ENCODE data around the gene NAALADL2. TPM values are rescaled to one million over a fixed set of nuclear protein-coding genes. Genes with fewer than 3 reads are reported as not detected.
"Not testable (repeated sequence)": the region's sequence is repeated elsewhere in the genome, so short reads cannot be mapped to it uniquely, and the experiment has no call there.

NAALADL2 gene
- polyA plus RNA-seq, 1 donor from 2014 or later = 1.6 TPM

GRCh38 chr3:175456466-175456865 lies 597.3 kb downstream of the NAALADL2 start:
- Histone ChIP-seq H3K9me3 (ENCODE audit: low read length) (no peaks in the 10 kb centered on the region), H3K4me2 (ENCODE audit: low read length) (no peak overlapping the region), H3K4me3 (ENCODE audit: low read length) (no peak overlapping the region), H3K79me2 (replicated peaks; ENCODE audit: insufficient read depth, low read length) (no peaks in the 10 kb centered on the region), H3K36me3 (ENCODE audit: insufficient read depth, low read length) (no peaks in the 10 kb centered on the region), H4K20me1 (ENCODE audit: insufficient read depth) (no peaks in the 10 kb centered on the region), H3K9me2 (ENCODE audit: insufficient read depth, low read length) (no peaks in the 10 kb centered on the region), H3K27me3 (ENCODE audit: insufficient read depth, low read depth, low read length) (no peaks in the 10 kb centered on the region), H3K9ac (ENCODE audit: low read length) (no peak overlapping the region), H3K27ac (ENCODE audit: low read length) (no peak overlapping the region), H2AFZ (ENCODE audit: low read depth, low read length) (no peak overlapping the region), H3F3A (ENCODE audit: insufficient read depth, low read length, poor library complexity, severe bottlenecking) (no peaks in the 10 kb centered on the region)
- peak; percentile 31 for TF ChIP-seq EP300 (conservative IDR thresholded peaks at IDR 0.05; ENCODE audit: poor library complexity, severe bottlenecking)
- no peak for TF ChIP-seq MXI1 (conservative IDR thresholded peaks at IDR 0.05; ENCODE audit: poor library complexity, severe bottlenecking)
- TF ChIP-seq RAD21 (conservative IDR thresholded peaks at IDR 0.05) = no peak

DNA sequence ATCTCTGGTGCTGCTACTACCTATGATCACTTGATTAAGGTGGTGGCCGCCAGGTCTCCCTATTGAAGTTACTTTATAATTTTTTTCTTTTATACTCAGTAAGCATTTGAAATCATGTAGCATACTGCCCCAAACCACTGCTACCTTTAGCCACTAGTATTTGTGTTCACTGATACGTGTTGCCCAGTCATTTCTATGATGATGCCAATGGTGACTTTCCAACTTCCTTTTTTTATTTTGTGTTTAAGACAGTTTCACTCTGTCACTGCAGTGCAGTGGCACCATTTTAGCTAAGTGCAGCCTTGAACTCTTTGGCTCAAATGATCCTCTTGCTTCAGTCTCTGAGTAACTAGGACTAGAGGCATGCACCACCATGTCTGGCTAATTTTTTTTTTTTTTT lies 598.2 kb downstream of the NAALADL2 start:
- Histone ChIP-seq H2AFZ (ENCODE audit: low read depth, low read length) (no peak overlapping the region), H3K27ac (ENCODE audit: low read length) (no peak overlapping the region), H3K27me3 (ENCODE audit: insufficient read depth, low read depth, low read length) (no peaks in the 10 kb centered on the region), H3K9me3 (ENCODE audit: low read length) (no peaks in the 10 kb centered on the region), H3K79me2 (replicated peaks; ENCODE audit: insufficient read depth, low read length) (no peaks in the 10 kb centered on the region), H3F3A (ENCODE audit: insufficient read depth, low read length, poor library complexity, severe bottlenecking) (no peaks in the 10 kb centered on the region), H3K4me2 (ENCODE audit: low read length) (no peak overlapping the region), H3K4me3 (ENCODE audit: low read length) (no peak overlapping the region), H3K9me2 (ENCODE audit: insufficient read depth, low read length) (no peaks in the 10 kb centered on the region), H3K36me3 (ENCODE audit: insufficient read depth, low read length) (no peaks in the 10 kb centered on the region), H4K20me1 (ENCODE audit: insufficient read depth) (no peaks in the 10 kb centered on the region), H3K9ac (ENCODE audit: low read length) (no peak overlapping the region)
- no peak for TF ChIP-seq RAD21 (conservative IDR thresholded peaks at IDR 0.05)
- no peak for TF ChIP-seq POLR2AphosphoS5 (IDR thresholded peaks at IDR 0.05)
- no peak for TF ChIP-seq EP300 (conservative IDR thresholded peaks at IDR 0.05; ENCODE audit: poor library complexity, severe bottlenecking)
- TF ChIP-seq MXI1 (conservative IDR thresholded peaks at IDR 0.05; ENCODE audit: poor library complexity, severe bottlenecking) = no peak
- TF ChIP-seq SMC3 (conservative IDR thresholded peaks at IDR 0.05; ENCODE audit: poor library complexity) = no peak
- no peak for TF ChIP-seq REST (IDR thresholded peaks at IDR 0.05; ENCODE audit: borderline replicate concordance)
- TF ChIP-seq EZH2 (IDR thresholded peaks at IDR 0.05; ENCODE audit: borderline replicate concordance, insufficient read depth, low read length, poor library complexity, severe bottlenecking) = no peak
- TF ChIP-seq, protein P1, sequence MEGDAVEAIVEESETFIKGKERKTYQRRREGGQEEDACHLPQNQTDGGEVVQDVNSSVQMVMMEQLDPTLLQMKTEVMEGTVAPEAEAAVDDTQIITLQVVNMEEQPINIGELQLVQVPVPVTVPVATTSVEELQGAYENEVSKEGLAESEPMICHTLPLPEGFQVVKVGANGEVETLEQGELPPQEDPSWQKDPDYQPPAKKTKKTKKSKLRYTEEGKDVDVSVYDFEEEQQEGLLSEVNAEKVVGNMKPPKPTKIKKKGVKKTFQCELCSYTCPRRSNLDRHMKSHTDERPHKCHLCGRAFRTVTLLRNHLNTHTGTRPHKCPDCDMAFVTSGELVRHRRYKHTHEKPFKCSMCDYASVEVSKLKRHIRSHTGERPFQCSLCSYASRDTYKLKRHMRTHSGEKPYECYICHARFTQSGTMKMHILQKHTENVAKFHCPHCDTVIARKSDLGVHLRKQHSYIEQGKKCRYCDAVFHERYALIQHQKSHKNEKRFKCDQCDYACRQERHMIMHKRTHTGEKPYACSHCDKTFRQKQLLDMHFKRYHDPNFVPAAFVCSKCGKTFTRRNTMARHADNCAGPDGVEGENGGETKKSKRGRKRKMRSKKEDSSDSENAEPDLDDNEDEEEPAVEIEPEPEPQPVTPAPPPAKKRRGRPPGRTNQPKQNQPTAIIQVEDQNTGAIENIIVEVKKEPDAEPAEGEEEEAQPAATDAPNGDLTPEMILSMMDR (IDR thresholded peaks at IDR 0.05; ENCODE audit: poor library complexity, severe bottlenecking) = no peak
- no peak for TF ChIP-seq TAF1 (IDR thresholded peaks at IDR 0.05; ENCODE audit: low read depth)

DNA sequence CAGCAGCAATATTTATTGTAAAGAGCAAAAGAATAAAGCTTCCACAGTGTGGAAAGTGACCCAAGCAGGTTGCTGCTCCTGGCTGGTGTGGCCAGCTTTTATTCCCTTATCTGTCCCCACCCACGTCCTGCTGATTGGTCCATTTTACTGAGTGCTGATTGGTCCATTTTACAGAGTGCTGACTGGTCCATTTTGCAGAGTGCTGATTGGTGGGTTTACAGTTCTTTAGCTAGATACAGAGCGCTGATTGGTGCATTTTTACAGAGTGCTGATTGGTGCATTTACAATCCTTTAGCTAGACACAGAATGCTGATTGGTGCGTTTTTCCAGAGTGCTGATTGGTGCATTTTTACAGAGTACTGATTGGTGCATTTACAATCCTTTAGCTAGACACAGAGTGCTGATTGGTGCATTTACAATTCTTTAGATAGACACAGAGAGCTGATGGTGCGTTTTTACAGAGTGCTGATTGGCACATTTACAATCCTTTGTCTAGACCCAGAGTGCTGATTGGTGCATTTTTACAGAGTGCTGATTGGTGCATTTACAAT lies 601.8 kb downstream of the NAALADL2 start:
- not testable (repeated sequence) for H3K27me3 ChIP-seq (ENCODE audit: insufficient read depth, low read depth, low read length); H3K9ac ChIP-seq (ENCODE audit: low read length); H2AFZ ChIP-seq (ENCODE audit: low read depth, low read length); H3K4me2 ChIP-seq (ENCODE audit: low read length); H3F3A ChIP-seq (ENCODE audit: insufficient read depth, low read length, poor library complexity, severe bottlenecking); H3K79me2 ChIP-seq (replicated peaks; ENCODE audit: insufficient read depth, low read length); H3K36me3 ChIP-seq (ENCODE audit: insufficient read depth, low read length); H3K9me2 ChIP-seq (ENCODE audit: insufficient read depth, low read length); H3K9me3 ChIP-seq (ENCODE audit: low read length); H3K27ac ChIP-seq (ENCODE audit: low read length); H4K20me1 ChIP-seq (ENCODE audit: insufficient read depth); H3K4me3 ChIP-seq (ENCODE audit: low read length)
